Activated T-helper 1 cell treated with anti-CD3 and anti-CD28 coated beads, Interleukin-2, amount 50 U/mL, for 16 hours (primary cell): ENCODE results near the gene RIC8B.

Source experiments
- DNase-seq, 2 donors: peaks; one replicate each; pipeline ENCODE4 v3.0.0-alpha.2; 2020; ENCODE audit warnings: low read depth in 1 of 2, low spot score in 1 of 2

Gene RIC8B

GRCh38 chr12:106934277-106934676 lies 159.8 kb downstream of the RIC8B start:
- no peak for DNase-seq
